NCI-H446 (cell line): ENCODE measurements around the gene KRTAP3-3.
"Not testable (repeated sequence)": the region's sequence is repeated elsewhere in the genome, so short reads cannot be mapped to it uniquely, and the experiment has no call there.

Source experiments
- DNase-seq, 2 experiments: peaks; one replicate each; lab custom pipeline; 2025; lab: John Stamatoyannopoulos, UW

Gene KRTAP3-3

GRCh38 chr17:41004397-41004796 lies 10.4 kb upstream of the KRTAP3-3 start:
- no peak for DNase-seq

GRCh38 chr17:41003926-41004325 lies 10.0 kb upstream of the KRTAP3-3 start:
- no peak for DNase-seq

- DNase-seq, result no peak
Measured at GRCh38 chr17:41002814-41003213, 8.8 kb upstream of the KRTAP3-3 start.

GRCh38 chr17:41001795-41002194 lies 7.8 kb upstream of the KRTAP3-3 start:
- DNase-seq, result no peak

GRCh38 chr17:40999563-40999962 lies 5.6 kb upstream of the KRTAP3-3 start, which contains the start of gene KRTAP3-2:
TSS of gene KRTAP3-2 (minus strand) at chr17:40999906. CDS start at chr17:40999853, 53 bp downstream.
- DNase-seq, result not testable (repeated sequence)

- DNase-seq, result no peak
Measured at GRCh38 chr17:40997361-40997760, 3.4 kb upstream of the KRTAP3-3 start.

GRCh38 chr17:40996829-40997228 lies 2.9 kb upstream of the KRTAP3-3 start:
- DNase-seq, result no peak

- DNase-seq, result no peak
Measured at GRCh38 chr17:40995116-40995515, 1.2 kb upstream of the KRTAP3-3 start.

GRCh38 chr17:40993084-40993483 lies 880 bp downstream of the KRTAP3-3 start:
- DNase-seq, result no peak

- DNase-seq, result no peak
Measured at GRCh38 chr17:40992666-40993065, 1.3 kb downstream of the KRTAP3-3 start.

GRCh38 chr17:40986920-40987319 lies 7.0 kb downstream of the KRTAP3-3 start:
- DNase-seq, result no peak

GRCh38 chr17:40984226-40984625 lies 9.7 kb downstream of the KRTAP3-3 start, which contains the start of gene KRT40:
TSS of gene KRT40 (minus strand) at chr17:40984326. CDS start at chr17:40984273, 53 bp downstream.
- DNase-seq, result no peak

- no peak for DNase-seq
Measured at GRCh38 chr17:40981115-40981514, 12.8 kb downstream of the KRTAP3-3 start.

- no peak for DNase-seq
Measured at GRCh38 chr17:40980596-40980995, 13.4 kb downstream of the KRTAP3-3 start.

GRCh38 chr17:40980117-40980516 lies 13.8 kb downstream of the KRTAP3-3 start:
- no peak for DNase-seq

- no peak for DNase-seq
Measured at GRCh38 chr17:40978575-40979151, 15.3 kb downstream of the KRTAP3-3 start.

- DNase-seq, result no peak
Measured at GRCh38 chr17:40975516-40975915, 18.4 kb downstream of the KRTAP3-3 start.

GRCh38 chr17:40974366-40974765 lies 19.6 kb downstream of the KRTAP3-3 start:
- DNase-seq, result no peak

- DNase-seq, result no peak
Measured at GRCh38 chr17:40967582-40967981, 26.4 kb downstream of the KRTAP3-3 start.

GRCh38 chr17:40966848-40967247 lies 27.1 kb downstream of the KRTAP3-3 start, which contains the start of gene KRT39:
TSS of gene KRT39 (minus strand) at chr17:40966948. CDS start at chr17:40966856, 92 bp downstream.
- DNase-seq, result no peak

- no peak for DNase-seq
Measured at GRCh38 chr17:40963838-40964237, 30.1 kb downstream of the KRTAP3-3 start.

GRCh38 chr17:40962059-40962561 lies 31.9 kb downstream of the KRTAP3-3 start:
- DNase-seq, result no peak

GRCh38 chr17:40961591-40961990 lies 32.4 kb downstream of the KRTAP3-3 start:
- no peak for DNase-seq

GRCh38 chr17:40960144-40960543 lies 33.8 kb downstream of the KRTAP3-3 start:
- no peak for DNase-seq
